Effector memory CD4-positive, alpha-beta T cell (primary cell): ENCODE data around the gene SKAP1.
A peak's percentile ranks its signal among the peaks of the same experiment; 100 is the strongest.

Experiments used
- DNase-seq, 3 donors: peaks; one replicate each; pipeline ENCODE4 v3.0.0-alpha.2; 2020
- H3K27ac ChIP-seq: 2 replicates; pipeline ENCODE4 v1.7.0; 2013; ENCODE audit warnings: mild to moderate bottlenecking, low read length, moderate library complexity; ENCODE audit not compliant: insufficient read depth, poor library complexity, severe bottlenecking
- H3K27me3 ChIP-seq: replicated peaks from 2 replicates; pipeline ENCODE4 v1.7.0; 2013; ENCODE audit warnings: mild to moderate bottlenecking, low read length; ENCODE audit not compliant: insufficient read depth, control insufficient read depth, poor library complexity, severe bottlenecking
- H3K36me3 ChIP-seq: 2 replicates; pipeline ENCODE4 v1.7.0; 2013; ENCODE audit warnings: mild to moderate bottlenecking, low read length, moderate library complexity; ENCODE audit not compliant: control insufficient read depth, insufficient read depth
- H3K4me1 ChIP-seq: 2 replicates; pipeline ENCODE4 v1.7.0; 2013; ENCODE audit warnings: low read length, mild to moderate bottlenecking; ENCODE audit not compliant: control insufficient read depth, insufficient read depth, poor library complexity, severe bottlenecking
- H3K4me3 ChIP-seq: 2 replicates; pipeline ENCODE4 v1.7.0; 2013; ENCODE audit warnings: low read length, low read depth, mild to moderate bottlenecking; ENCODE audit not compliant: insufficient read depth, poor library complexity, severe bottlenecking
- H3K9me3 ChIP-seq: 2 replicates; pipeline ENCODE4 v1.7.0; 2013; ENCODE audit warnings: mild to moderate bottlenecking, low read length, moderate library complexity; ENCODE audit not compliant: control insufficient read depth

Gene SKAP1

DNA sequence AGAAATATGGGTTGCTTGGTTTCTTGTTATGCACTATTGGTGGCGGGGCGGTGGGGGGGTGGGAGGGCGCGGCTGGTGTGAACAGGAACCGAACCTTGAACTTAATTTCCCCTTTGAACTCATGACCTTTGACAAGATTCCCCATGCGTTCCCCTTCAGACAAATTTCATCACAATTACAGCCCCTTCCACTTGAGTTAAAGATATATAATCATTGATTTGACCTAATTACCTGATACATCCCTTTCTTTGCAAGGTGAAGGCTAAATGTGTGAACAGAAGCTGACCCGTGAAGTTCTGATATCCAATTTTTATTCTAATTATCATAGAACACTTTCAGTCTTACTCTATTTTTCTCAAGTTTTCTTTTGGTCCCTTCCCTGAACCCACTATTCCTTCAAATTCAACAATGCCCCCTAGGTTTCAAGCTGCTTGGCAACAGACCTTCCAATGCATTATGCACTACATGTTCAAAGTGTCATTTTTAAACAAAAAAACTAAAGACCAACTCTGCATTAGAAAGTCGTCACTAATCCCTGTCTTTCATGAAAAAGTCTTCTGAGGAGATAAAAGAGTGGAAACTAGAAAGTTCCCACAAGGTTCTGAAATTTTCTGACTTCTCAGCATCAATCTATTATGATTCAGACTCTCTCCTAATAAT is 116.8 kb downstream of the SKAP1 start:
- Histone ChIP-seq H3K9me3 (no peaks in the 10 kb centered on the region), H3K36me3 (no peaks in the 10 kb centered on the region), H3K27ac (no peak overlapping the region), H3K4me3 (no peak overlapping the region), H3K4me1 (no peaks in the 10 kb centered on the region), H3K27me3 (no peaks in the 10 kb centered on the region)
- no peak for DNase-seq

GRCh38 chr17:48311324-48311723 is 118.7 kb downstream of the SKAP1 start:
- Histone ChIP-seq H3K27ac (no peak overlapping the region), H3K4me3 (no peak overlapping the region), H3K4me1 (no peaks in the 10 kb centered on the region), H3K9me3 (no peaks in the 10 kb centered on the region), H3K27me3 (no peaks in the 10 kb centered on the region), H3K36me3 (no peaks in the 10 kb centered on the region)
- no peak for DNase-seq

DNA sequence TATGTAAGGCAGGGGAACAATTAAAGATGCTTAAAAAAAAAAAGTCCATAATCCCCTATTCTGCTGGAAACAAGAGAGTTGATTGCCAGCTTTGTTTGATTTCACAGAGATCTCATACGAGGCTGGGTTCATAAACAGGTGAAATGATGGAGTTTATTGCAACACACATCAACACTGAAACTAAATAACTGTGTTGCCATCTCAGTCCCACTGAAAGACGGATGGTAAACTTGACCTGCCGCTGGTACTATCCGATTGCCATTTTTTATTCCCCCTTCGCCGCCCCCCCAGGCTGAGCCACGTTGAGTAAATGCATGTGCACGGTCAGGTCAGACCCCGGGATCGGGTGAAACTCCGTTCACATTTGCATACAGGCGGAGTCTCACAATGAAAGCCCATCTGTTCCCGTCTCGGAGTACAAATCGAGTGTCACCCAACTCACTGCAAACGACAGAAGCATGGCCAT is 119.2 kb downstream of the SKAP1 start:
- no peak for DNase-seq
- H3K27ac ChIP-seq, result no peak overlapping the region
- no peaks in the 10 kb centered on the region for H3K27me3 ChIP-seq
- no peaks in the 10 kb centered on the region for H3K4me1 ChIP-seq
- H3K4me3 ChIP-seq, result no peak overlapping the region
- no peaks in the 10 kb centered on the region for H3K36me3 ChIP-seq
- no peaks in the 10 kb centered on the region for H3K9me3 ChIP-seq

GRCh38 chr17:48308581-48308980 is 121.4 kb downstream of the SKAP1 start:
- no peaks in the 10 kb centered on the region for H3K27me3 ChIP-seq

GRCh38 chr17:48307814-48308411 is 122.1 kb downstream of the SKAP1 start:
- no peak overlapping the region for H3K4me3 ChIP-seq
- no peaks in the 10 kb centered on the region for H3K36me3 ChIP-seq
- no peak overlapping the region for H3K27ac ChIP-seq
- no peaks in the 10 kb centered on the region for H3K9me3 ChIP-seq
- no peaks in the 10 kb centered on the region for H3K27me3 ChIP-seq
- no peaks in the 10 kb centered on the region for H3K4me1 ChIP-seq
- peak; percentile 6 to 24 (median 19) for DNase-seq

More at GRCh38 chr17:48308581-48308980, 121.4 kb downstream of the SKAP1 start:
- no peak overlapping the region for H3K4me3 ChIP-seq
- H3K27ac ChIP-seq, result no peak overlapping the region
- H3K36me3 ChIP-seq, result no peaks in the 10 kb centered on the region
- H3K4me1 ChIP-seq, result no peaks in the 10 kb centered on the region
- DNase-seq, result no peak
- H3K9me3 ChIP-seq, result no peaks in the 10 kb centered on the region

- Histone ChIP-seq H3K4me1 (no peaks in the 10 kb centered on the region), H3K27me3 (no peaks in the 10 kb centered on the region), H3K27ac (no peak overlapping the region), H3K36me3 (no peaks in the 10 kb centered on the region), H3K9me3 (no peaks in the 10 kb centered on the region), H3K4me3 (no peak overlapping the region)
- DNase-seq, result no peak
Observed at GRCh38 chr17:48307255-48307654, 122.8 kb downstream of the SKAP1 start.

DNA sequence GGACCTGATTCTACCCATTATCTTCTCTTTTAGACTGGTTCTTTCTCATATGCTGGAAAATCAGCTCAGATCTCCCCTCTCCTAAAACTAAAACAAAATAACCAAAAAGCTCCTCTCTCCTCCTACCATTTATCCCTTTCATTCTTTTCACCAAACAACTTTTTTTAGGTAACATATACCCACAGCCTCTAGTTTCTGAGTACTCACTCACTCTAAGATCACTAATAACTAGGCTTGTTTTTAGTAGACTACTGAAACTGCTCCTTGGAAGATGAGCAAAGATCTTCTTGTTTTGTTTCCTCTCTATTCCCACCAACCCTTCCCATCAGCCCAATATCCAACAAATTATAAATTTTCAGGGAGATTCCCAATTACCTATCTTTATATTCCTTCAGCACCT is 129.0 kb downstream of the SKAP1 start:
- H3K4me3 ChIP-seq, result no peak overlapping the region
- H3K9me3 ChIP-seq, result no peaks in the 10 kb centered on the region
- no peaks in the 10 kb centered on the region for H3K36me3 ChIP-seq
- no peak overlapping the region for H3K27ac ChIP-seq
- peaks cover 9% of the 10 kb centered on the region for H3K4me1 ChIP-seq
- H3K27me3 ChIP-seq, result no peaks in the 10 kb centered on the region
- DNase-seq, result no peak

DNA sequence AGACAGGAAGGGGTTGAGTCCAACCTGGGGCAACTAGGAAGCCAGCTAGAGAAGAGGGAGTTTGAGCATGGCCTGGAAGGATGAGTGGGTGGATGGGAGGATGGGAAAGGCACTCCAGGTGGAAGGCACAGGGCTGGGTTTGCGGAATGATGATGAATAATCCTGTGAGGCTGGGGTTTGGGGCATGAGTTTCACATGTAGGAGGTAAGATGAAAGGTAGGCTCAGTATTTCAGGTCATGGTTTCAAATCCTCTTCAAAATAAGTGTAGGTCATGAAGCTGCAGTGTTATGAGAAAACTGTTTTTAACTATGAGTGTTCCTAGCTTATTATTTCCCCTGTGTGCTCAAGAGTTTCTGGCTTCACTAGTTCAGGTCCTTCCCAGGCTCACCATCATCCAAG is 130.3 kb downstream of the SKAP1 start:
- Histone ChIP-seq H3K4me3 (no peak overlapping the region), H3K4me1 (peaks cover 18% of the 10 kb centered on the region), H3K36me3 (no peaks in the 10 kb centered on the region), H3K27me3 (no peaks in the 10 kb centered on the region), H3K9me3 (no peaks in the 10 kb centered on the region), H3K27ac (no peak overlapping the region)
- no peak for DNase-seq

GRCh38 chr17:48297825-48298224 is 132.2 kb downstream of the SKAP1 start:
- H3K27ac ChIP-seq, result no peak overlapping the region

GRCh38 chr17:48296453-48296852 is 133.6 kb downstream of the SKAP1 start:
- peaks cover 24% of the 10 kb centered on the region for H3K4me1 ChIP-seq
- H3K27me3 ChIP-seq, result no peaks in the 10 kb centered on the region
- DNase-seq, result no peak
- H3K4me3 ChIP-seq, result no peak overlapping the region
- H3K36me3 ChIP-seq, result no peaks in the 10 kb centered on the region
- H3K27ac ChIP-seq, result peak overlapping the region; percentile 35
- no peaks in the 10 kb centered on the region for H3K9me3 ChIP-seq

More at GRCh38 chr17:48297825-48298224, 132.2 kb downstream of the SKAP1 start:
- H3K27me3 ChIP-seq, result no peaks in the 10 kb centered on the region
- H3K36me3 ChIP-seq, result no peaks in the 10 kb centered on the region
- no peak for DNase-seq
- peaks cover 24% of the 10 kb centered on the region for H3K4me1 ChIP-seq
- H3K9me3 ChIP-seq, result no peaks in the 10 kb centered on the region
- no peak overlapping the region for H3K4me3 ChIP-seq
